HG03457 (cell line): ENCODE results near the gene OR2M7.
"Not testable (repeated sequence)": the region's sequence is repeated elsewhere in the genome, so short reads cannot be mapped to it uniquely, and the experiment has no call there.

ENCODE experiments used
- ATAC-seq: cut with Tn5 transposase; IDR thresholded peaks from one replicate; pipeline ENCODE4 v1.9.1; 2021; ENCODE audit warnings: moderate number of reproducible peaks; ENCODE audit not compliant: unreplicated experiment

The OR2M7 gene, protein sequence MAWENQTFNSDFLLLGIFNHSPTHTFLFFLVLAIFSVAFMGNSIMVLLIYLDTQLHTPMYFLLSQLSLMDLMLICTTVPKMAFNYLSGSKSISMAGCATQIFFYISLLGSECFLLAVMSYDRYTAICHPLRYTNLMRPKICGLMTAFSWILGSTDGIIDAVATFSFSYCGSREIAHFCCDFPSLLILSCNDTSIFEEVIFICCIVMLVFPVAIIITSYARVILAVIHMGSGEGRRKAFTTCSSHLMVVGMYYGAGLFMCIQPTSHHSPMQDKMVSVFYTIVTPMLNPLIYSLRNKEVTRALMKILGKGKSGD

DNA sequence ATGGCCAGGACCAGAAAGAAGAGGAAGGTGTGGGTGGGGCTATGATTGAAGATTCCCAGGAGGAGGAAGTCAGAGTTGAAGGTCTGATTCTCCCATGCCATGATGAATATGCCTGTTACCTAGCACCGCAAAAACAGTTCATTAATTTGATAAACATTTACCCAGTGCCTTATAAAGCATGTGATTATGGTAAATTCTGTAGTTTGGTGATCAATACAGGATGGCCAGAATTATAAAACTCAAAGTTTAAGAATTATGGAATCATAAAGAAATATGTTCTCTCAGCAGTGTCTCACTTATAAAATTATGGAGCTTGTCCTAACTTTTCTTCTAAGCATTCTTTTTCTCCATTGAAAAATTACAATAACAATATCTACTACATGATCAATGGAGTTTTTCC lies at the start of gene OR2M7:
Gene OR2M7 (minus strand): TSS at position 101 of the 400 bp plus-strand sequence. CDS start 0 bp downstream, at position 101.
- no peak for ATAC-seq

DNA sequence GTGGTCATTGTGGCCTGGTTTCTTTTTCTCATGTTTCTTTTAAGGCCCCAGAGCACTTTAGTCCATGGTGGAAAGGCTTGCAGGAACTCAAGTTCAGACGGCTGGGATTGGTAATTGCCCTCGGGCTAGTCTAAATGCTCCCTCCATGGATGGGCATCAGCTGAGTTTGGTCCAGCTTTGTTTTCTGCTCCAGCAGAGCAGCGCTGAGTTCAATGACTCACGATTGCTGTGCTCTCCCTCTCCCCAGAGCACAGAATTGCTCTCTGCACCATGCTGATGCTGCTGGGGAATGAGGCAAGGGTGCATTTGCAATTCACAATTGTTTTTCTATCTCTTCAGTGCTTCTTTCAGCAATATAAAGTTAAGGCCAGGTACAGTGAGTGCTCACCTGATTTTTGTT lies 49.4 kb upstream of the OR2M7 start:
- ATAC-seq, result no peak

DNA sequence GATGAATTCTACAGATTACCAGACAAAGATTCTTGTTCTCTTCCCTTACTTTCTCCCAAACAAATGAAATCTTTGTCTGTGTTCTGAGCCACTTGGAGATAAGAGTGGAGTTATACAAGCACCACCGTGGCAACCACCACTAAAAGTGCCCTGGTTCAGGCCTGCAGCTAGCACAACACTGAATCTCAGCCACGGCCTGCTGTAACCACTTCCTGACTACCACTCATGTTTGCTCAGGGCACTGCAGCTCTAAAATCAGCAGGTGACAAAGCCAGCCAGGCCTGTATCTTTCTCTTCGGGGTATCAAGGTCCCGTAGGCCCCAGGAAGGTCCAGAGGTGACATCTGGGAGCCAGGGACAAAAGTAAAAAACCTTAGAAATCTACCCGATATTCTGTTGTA lies 48.0 kb upstream of the OR2M7 start:
- peak; percentile 74 for ATAC-seq

DNA sequence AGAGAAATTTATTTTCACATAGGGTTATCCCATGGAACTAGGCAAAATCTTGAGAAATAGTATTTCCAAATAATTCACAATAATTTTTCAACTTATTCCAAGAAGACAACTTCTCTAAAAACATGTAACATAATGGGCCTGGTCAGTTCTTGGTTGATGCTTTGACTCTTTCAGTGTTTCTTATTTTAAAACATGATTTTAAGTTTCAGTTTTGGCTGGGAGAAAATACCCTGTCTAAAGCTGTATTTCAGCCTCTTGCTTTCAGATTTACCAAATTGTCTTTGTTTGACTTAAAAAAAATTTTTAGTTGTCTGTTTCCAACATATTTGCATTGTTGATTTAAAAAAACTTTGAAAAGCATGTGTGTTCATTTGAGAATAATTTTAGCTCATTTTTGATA lies 42.2 kb upstream of the OR2M7 start:
- no peak for ATAC-seq

DNA sequence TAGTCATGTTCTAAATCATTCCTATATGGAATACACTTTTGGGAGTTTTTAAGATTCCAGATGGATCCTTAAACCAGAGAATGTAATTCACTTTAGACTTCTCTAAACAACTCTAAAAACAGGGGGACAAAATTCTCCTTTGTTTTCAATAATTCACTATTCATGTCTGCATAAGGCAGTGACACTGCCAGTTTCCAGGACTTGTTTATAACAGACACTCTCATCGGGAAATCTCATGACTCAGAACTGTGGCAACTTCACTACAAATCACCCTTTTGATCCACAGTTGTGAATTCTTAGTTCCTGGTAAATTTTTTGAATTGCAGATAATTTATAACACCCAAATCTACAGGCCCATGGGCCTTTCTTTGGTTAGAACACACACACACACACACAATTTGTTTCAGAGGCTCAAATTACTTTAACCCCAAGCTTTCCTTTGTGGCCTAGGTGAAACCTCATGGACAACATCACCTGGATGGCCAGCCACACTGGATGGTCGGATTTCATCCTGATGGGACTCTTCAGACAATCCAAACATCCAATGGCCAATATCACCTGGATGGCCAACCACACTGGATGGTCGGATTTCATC lies 36.9 kb upstream of the OR2M7 start, which contains the start of gene OR2T4:
Gene OR2T4 (plus strand): TSS at position 545 of the 595 bp plus-strand sequence. CDS start 0 bp downstream, at position 545.
- no peak for ATAC-seq

DNA sequence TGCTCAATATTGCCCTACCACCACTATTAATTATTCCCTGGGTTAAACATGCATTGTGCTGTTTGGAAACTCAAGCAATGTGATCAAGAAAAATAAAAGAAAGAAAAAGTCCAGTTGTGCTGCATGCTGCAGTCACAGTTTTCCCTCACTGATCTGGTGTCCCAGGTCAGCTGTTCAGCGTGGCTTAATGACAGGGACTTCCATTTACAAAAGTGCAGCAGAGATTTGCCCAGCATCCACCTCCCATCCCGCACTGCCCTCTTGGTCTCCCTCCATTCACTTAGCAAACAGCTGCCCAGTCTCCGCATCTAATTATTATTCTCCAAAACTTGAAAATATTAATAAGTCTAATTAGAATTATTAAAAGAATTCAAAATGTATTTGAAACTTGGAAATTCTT lies 35.0 kb upstream of the OR2M7 start:
- ATAC-seq, result no peak

DNA sequence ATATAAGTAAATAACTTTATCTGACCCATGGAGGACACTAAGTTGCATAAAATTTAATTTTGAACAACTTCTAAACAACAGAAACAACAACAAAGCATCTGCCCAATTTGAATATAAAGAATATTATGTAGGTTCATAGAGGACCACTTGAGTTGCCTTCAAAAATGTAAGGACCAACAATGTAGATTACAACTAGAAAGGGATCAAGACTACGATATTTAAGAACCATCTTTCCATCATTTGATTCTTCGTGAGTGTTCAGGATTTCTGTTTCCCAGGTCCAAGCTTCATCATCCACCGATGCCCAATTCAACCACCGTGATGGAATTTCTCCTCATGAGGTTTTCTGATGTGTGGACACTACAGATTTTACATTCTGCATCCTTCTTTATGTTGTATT lies 24.1 kb upstream of the OR2M7 start, which contains the start of gene OR14C36:
Gene OR14C36 (plus strand): TSS at position 301 of the 400 bp plus-strand sequence. CDS start 0 bp downstream, at position 301.
- ATAC-seq, result no peak

DNA sequence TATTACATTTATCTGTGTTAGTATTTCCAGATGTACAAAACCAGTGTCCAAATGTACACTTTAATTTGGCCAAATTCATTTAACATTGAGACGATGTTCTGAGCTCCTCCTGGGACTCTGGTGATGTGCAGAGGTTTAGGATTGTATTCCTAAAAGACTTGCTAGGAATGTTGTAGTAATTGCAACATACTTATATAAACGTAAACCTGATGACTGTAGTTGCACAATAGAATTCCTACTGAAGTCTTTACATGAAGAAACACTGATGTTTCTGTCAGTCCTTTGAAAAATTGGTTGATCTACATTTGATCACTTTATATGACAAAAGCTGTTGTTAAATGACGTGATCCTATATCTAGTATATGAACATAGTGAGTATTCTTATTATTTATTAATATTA lies 19.1 kb upstream of the OR2M7 start:
- no peak for ATAC-seq

DNA sequence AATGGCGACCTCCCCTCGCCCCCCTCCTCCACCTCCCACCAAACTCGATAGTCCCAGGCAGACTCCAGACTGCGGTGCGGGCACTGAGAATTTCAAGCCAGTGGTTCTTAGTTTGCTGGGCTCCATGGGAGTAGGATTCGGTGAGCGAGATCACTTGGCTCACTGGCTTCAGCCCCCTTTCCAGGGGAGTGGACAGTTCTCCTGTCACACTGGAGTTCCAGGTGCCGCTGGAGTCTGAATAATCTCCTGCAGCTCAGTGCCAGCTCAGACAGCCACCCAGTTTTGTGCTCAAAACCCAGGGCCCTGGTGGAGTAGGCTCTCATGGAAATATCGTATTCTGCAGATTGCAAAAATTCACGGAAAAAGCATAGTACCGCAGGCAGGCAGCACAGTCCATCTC lies 7.6 kb downstream of the OR2M7 start:
- ATAC-seq, result no peak

DNA sequence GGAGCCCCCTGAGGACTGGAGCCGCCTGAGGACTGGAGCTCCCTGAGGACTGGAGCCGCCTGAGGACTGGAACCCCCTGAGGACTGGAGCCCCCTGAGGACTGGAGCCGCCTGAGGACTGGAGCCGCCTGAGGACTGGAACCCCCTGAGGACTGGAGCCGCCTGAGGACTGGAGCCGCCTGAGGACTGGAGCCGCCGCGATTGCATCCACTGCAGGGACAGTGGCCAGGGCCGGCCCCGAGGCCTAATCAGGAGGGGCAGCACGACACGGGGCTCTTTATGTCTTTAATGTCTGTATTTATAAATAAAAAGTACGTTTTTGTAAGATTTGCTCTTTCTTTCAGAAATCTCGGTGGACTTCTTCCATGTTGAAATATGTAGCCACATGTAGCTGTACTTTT lies 17.6 kb downstream of the OR2M7 start:
- ATAC-seq, result not testable (repeated sequence)

DNA sequence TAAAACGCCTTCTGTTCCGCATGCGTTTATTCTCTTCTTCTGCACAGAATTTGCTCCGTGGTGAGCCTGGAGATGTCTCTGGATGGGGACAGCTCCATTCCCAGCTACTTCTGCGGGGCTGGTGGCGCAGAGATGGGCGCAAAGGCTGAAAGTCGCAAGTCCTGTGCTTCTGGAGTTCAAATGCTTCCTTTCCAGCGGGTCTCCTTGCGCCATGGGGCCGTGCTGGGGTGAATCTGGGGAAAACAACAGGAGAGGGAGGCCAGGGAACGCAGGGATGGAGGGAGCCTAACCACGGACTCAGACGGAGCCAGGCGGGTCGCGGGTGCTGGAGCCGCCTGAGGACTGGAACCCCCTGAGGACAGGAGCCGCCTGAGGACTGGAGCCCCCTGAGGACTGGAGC lies 18.3 kb downstream of the OR2M7 start:
- ATAC-seq, result no peak

DNA sequence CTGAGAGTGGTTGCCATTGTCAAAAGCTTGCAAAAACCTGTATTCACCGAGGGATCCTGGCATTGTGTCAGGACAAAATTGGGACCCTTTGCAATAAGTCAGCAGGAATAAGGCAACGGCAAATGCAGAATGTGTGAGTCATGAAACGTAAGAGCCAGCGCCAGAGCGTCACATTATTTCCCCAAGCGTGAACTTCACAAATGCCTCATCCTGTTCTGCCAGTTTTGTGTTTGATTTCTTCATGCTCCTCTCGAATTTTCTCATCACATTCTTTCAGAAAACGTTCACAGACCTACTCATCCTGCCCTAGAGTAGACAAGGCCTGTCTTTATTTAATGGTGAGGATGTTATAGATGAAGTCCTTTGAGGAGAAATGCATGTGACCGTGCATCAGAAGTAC lies 18.7 kb downstream of the OR2M7 start:
- not testable (repeated sequence) for ATAC-seq

DNA sequence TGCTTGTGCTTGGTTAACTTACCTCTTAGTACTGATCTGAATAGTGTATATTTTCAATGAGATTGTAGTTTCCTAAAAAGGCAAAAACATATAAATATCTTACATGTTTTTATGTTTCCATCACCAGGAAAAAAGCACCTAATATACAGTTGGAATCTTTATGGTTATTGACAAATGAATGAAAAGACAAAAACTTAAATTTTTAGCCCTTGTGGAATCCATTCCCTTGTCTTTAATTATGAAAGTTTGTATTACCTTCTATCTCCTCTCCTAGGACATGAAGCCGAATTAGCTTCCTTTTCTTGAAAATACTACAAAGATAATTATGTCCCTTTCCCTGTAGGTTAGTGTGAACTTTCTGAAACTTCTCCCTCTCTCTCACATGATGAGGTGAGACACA lies 21.0 kb downstream of the OR2M7 start, which contains the start of gene OR2T12:
Gene OR2T12 (minus strand): TSS at position 101 of the 400 bp plus-strand sequence. CDS start 7,846 bp downstream, outside the sequence.
- no peak for ATAC-seq

DNA sequence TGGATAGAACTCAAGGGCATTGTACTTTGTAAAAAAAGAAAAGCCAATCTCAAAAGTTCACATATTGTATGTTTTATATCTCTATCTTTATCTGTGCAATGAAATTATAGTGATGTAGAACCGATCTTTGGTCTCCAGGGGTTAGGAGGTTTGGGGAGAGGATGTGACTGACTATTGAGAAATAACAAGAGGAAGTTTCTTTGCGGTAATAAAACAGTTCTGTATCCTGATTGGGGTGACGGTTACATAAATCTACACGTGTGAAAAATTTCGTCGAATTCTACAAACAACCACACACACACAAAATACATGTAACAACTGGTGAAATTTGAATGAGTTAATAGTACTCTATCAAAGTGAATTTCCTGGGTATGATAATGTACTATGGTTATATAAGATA lies 36.0 kb downstream of the OR2M7 start:
- ATAC-seq, result no peak

DNA sequence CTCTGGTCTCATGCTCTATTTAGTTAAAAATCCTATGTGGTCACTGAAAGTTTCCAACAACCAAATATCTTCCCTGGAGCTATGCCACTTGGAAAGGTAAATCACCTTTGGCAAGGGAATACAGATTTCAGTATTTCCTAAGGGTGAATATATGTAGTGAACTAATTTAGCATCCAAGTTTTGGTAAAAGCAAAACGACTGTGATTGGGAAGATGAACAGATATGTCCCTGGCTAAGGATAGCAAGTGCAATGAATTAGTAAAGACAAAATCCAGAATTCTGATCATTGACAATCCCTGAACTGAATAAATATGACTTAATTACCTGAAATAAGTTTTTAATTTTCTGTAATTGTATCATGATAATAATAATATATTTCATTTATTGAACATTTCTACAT lies 46.5 kb downstream of the OR2M7 start, which contains the start of gene OR2T33:
Gene OR2T33 (minus strand): TSS at position 101 of the 400 bp plus-strand sequence. CDS start 4,162 bp downstream, outside the sequence.
- no peak for ATAC-seq
